Colon (tissue), 2 donors: ENCODE results near the gene CCAR1.
"Not testable (repeated sequence)": the region's sequence is repeated elsewhere in the genome, so short reads cannot be mapped to it uniquely, and the experiment has no call there.

ENCODE experiments used
- FAIRE-seq: peaks from 2 replicates; lab custom pipeline; 2012; peaks lifted over from hg19 to GRCh38; lab: Jason Lieb, UNC
- donor health status: control.
- donor health status: control.

CCAR1 gene, protein sequence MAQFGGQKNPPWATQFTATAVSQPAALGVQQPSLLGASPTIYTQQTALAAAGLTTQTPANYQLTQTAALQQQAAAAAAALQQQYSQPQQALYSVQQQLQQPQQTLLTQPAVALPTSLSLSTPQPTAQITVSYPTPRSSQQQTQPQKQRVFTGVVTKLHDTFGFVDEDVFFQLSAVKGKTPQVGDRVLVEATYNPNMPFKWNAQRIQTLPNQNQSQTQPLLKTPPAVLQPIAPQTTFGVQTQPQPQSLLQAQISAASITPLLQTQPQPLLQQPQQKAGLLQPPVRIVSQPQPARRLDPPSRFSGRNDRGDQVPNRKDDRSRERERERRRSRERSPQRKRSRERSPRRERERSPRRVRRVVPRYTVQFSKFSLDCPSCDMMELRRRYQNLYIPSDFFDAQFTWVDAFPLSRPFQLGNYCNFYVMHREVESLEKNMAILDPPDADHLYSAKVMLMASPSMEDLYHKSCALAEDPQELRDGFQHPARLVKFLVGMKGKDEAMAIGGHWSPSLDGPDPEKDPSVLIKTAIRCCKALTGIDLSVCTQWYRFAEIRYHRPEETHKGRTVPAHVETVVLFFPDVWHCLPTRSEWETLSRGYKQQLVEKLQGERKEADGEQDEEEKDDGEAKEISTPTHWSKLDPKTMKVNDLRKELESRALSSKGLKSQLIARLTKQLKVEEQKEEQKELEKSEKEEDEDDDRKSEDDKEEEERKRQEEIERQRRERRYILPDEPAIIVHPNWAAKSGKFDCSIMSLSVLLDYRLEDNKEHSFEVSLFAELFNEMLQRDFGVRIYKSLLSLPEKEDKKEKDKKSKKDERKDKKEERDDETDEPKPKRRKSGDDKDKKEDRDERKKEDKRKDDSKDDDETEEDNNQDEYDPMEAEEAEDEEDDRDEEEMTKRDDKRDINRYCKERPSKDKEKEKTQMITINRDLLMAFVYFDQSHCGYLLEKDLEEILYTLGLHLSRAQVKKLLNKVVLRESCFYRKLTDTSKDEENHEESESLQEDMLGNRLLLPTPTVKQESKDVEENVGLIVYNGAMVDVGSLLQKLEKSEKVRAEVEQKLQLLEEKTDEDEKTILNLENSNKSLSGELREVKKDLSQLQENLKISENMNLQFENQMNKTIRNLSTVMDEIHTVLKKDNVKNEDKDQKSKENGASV

DNA sequence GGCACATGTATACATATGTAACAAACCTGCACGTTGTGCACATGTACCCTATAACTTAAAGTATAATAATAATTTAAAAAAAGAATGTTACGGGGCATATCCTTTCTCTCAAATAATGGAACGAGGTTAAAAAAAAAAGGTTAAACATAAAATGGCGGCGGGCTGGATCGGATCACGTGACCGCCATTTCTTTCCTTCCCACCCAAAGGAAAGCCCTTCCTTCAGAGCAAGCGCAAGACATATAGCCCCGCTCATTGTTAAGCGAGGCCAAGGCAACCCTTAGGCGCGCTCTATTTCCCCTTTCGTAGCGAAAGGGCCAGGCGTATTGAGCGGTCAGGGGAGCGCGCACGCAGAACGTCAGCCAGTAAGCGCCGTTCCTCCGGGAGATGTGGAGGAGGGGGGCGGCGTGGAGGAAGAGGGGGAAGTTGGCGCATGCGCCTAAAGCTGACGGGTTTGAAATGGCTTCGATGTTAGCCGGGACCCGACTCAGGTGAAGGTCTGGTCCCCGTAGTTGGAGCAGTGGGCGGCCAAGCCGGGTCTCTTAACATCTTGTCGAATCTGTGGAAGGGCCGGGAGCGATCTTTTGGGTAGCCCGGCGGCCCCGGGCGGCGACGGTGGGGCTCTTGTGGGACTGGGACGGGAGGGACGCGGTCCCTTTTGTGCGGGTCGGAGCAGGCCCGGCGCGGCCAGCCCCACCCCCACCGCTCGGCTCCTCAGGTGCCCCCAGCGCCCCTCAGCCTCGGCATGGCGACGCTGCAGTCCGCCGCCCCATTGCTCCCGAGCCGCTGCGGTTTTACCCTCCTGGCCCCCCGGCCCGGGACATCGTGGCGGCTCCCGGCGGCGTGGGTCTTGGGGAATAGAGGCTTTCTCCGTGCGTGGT is at the start of gene CCAR1:
Gene CCAR1 (plus strand): TSS at position 447 of the 880 bp plus-strand sequence. CDS start 1,266 bp downstream, outside the sequence.
- FAIRE-seq, result peak; percentile 55

DNA sequence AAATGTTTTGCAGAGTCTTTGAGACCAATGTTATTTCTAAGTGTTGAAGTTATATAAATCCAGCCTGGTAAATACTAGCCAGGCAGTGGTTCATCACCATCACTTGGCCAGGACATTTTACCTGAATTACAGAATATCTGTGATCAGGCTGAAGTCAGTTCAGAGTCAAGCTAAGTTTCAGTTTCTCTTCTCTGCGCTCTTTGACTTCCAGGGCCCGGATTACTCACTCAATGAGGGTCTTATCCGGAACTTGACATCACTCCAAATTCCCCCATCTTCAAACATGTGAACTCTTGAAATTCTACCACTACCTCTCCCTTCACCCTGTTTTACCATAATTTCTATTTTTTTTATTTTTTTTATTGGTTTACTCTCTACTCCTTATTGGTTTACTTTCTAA is 36.6 kb upstream of the CCAR1 start:
- FAIRE-seq, result no peak

DNA sequence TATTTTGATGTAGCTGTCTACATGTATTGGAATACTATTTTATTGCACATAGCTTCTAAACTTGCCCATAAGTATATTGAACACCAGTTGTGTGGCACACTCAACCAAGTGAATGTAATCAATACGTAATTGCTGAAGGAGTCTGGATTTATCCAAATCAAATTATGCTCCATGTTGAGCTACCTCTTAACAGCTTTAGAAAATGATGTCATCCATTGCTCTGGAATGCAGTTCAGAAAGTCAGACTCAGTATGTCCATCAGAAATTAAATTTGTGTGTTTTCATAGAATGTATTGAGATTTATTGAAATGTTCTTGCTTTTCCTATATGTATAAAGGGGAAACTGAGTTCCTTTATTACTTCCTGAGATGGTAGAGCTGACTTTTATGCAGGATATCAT is 25.0 kb upstream of the CCAR1 start:
- FAIRE-seq, result no peak

DNA sequence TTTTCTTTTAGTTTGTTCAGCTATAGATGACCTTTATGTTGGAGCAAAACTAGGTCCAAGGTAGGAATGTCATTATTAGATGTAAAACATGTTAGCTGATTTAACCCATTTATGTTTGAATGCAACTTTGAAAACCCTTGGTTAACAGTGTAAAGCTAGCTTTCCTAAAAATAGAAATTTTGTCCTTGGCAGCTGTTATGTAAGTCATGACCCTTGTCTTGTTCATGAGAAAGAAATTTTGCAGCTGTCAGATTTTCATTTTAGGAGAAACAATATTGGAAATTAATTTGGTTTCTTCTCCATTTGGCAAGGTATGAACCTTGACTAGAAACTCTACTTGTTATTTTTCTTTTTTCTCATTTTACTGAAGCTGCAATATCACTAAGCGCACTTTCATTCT is 23.9 kb upstream of the CCAR1 start:
- FAIRE-seq, result no peak

DNA sequence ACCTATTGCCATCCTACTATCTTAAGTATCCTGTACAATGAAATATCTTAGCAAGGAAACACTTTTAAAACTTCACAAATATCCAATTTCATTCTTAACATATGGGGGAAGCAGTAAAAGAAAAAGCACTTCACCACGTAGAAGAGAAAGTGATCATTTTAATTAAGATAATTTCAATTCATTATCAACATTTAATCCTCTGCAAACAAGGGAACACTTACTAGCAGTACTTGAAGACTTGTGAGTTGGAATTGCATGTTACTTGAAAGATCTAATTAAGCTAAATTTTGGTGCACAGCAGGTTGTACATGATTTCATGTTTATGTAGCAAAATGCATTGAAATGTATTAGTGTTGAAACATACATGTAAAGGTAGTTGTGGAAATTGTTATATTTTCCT is 20.8 kb upstream of the CCAR1 start:
- FAIRE-seq, result no peak

DNA sequence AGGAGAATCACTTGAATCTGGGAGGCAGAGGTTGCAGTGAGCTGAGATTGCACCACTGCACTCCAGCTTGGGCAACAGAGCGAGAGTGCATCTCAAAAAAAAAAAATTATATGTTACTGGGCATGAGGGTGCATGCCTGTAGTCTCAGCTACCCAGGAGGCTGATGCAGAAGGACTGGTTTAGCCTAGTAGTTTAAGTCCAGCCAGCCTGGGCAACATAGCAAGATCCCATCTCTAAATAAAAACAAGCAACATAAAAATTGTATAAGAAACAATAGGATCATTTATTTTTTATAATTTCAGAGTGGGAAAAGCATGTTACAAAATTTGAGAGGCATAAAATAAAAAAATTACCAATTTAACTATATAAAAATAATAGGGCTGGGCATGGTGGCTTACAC is 15.5 kb upstream of the CCAR1 start:
- no peak for FAIRE-seq

DNA sequence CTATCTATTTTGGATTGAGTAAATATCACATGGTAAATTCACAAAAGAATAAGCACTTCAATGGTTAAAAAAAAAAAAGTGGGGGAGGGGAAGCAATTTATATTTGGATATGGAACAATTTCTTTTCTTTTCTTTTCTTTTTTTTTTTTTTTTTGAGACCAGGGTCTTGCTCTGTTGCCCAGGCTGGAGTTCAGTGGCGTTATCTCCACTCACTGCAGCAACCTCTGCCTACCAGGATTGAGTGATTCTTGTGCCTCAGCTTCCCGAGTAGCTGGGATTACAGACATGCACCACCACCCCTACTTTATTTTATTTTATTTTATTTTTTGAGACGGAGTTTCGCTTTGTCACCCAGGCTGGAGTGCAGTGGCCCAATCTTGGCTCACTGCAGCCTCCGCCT is 12.1 kb upstream of the CCAR1 start:
- not testable (repeated sequence) for FAIRE-seq

DNA sequence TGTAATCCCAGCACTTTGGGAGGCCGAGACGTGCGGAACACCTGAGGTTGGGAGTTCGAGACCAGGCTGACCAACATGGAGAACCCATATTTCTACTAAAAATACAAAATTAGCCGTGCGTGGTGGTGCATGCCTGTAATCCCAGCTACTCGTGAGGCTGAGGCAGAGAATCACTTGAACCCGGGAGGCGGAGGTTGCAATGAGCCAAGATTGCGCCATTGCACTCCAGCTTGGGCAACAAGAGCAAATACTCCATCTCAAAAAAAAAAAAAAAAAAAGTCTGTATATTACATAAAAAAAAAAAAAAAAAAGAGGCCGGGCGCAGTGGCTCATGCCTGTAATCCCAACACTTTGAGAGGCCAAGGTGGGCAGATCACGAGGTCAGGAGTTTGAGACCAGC is 8.0 kb upstream of the CCAR1 start:
- FAIRE-seq, result not testable (repeated sequence)

DNA sequence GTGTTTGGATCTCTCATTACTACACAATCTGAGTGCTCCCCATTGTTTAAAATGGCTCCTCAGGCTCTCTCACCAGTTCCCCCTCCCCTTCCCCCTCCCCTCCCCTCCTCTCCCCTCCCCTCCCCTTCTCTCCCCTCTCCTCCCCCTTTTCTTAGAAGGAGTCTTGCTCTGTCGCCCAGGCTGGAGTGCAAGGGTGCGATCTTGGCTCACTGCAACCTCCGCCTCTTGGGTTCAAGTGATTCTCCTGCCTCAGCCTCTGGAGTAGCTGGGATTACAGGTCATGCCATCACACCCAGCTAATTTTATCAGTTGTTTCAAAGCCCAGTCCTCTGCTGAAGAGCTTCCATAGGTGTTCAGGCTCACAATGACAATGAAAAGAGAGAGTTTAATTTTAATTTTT is 3.6 kb upstream of the CCAR1 start:
- FAIRE-seq, result no peak

DNA sequence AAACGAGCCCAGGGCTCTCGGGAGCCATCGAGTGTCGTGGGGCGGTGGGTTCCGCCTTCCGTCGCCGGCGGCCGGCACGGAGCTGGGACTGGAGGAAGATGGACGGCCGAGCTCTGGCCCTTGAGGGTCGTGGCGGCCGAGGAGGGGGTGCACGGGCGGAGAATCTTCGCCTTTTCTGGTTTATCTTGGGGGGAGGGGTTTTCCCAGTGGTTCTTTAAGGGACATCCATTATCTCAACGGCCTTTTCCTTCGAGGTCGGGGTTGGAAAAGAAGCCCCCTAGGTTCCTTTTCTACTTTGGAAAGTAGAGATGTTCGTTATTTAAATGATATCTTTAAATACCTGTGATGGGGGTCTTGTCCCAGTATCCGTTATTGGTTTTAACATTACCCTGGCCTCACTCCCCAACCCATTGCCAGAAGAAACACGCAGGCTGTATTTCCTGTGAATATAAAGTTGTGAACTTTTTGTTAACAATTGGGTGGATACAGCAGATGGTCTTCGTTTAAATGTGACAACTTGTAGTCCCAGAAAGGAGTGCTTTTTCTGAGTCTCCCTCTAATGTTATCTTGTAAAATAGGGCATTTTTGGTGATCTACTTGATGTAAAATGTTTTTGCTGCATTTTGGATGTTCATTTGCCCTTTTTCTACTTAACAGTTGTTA is 765 bp downstream of the CCAR1 start:
- no peak for FAIRE-seq

DNA sequence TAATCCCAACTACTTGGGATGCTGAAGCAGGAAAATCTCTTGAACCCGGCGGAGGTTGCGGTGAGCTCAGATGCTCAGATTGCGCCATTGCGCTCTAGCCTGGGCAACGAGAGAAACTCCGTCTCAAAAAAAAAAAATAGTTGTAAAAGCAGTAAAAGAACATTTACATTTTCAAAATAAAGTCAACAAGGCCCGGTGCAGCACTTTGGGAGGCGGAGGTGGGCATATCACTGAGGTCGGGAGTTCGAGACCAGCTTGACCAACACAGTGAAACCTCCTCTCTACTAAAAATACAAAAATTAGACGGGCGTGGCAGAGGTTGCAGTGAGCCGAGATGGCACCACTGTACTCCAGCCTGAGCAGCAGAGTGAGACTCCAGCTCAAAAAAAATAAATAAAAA is 4.0 kb downstream of the CCAR1 start:
- no peak for FAIRE-seq

DNA sequence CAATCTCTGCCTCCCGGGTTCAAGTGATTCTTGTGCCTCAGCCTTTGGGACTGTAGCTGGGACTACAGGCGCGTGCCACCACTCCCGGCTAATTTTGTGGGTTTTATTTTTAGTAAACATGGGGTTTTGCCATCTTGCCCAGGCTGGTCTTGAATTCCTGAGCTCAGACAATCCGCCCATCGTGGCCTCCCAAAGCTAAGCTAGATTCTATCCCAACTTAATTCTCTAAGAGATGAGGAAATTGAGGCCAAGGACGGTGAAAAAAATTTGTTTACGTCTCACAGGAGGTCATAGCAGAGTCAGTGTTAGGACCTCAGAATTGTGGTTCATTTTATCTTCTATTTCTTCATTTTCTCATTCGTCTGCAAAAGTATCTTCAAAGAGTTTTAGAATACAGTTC is 6.1 kb downstream of the CCAR1 start:
- no peak for FAIRE-seq

DNA sequence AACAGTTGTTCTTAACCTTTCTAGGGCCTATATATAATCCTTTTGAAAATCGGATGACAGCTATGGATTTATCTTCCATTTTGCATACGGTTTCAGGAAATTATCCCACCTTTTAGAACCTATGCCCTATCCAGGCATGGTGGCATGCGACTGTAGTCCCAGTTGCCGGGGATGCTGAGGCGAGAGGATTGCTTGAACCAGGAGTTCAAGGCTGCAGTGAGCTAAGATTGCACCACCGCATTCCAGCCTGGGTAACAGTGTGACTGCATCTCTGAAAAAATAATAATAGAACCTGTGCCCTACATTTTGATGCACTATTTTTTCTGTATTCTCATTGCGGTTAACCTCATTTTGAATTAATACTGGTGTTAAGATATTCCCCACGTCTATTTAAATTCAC is 11.6 kb downstream of the CCAR1 start:
- FAIRE-seq, result no peak

DNA sequence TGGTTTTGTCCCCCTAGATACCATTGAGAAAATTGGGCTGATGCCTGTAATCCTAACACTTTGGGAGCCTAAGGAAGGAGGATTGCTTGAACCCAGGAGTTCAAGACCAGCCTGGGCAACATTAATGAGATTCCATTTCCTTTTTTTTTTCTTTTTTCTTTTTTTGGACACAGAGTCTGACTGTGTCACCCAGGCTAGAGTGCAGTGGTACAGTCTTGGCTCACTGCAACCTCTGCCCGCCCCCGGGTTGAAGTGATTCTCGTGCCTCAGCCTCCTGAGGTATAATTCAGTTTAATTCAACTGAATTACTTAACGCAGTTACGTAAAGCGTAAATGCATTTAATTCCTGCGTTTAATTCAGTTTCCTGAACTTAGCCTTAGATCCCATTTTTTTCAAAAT is 13.3 kb downstream of the CCAR1 start:
- no peak for FAIRE-seq

DNA sequence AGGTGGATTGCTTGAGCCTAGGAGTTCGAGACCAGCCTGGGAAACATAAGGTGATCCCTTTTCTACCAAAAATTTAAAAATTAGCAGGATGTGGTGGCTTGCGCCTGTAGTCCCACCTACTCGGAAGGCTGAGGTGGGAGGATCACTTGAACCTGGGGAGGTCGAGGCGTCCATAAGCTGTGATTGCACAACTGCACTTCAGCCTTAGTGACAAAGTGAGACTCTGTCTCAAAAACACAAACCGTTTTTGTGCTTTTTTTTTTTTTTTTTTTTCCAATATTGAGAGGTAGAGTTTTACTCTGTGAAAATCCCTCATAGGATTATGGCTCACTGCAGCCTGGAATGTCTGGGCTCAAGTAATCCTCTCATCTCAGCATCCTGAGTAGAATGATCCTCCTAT is 14.1 kb downstream of the CCAR1 start:
- FAIRE-seq, result no peak

DNA sequence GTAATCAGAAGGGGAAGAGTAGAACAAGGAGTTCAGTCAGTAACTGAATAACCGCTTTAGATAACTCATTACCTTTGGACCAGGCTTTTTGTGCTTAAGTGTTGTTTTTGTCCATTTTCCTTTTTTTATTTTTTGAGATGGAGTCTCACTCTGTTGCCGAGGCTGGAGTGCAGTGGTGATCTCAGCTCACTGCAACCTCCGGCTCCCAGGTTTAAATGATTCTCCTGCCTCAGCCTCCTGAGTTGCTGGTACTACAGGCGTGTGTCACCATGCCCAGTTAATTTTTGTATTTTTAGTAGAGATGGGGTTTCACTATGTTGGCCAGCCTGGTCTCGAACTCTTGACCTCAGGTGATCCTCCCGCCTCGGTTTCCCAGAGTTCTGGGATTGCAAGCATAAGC is 14.7 kb downstream of the CCAR1 start:
- not testable (repeated sequence) for FAIRE-seq

DNA sequence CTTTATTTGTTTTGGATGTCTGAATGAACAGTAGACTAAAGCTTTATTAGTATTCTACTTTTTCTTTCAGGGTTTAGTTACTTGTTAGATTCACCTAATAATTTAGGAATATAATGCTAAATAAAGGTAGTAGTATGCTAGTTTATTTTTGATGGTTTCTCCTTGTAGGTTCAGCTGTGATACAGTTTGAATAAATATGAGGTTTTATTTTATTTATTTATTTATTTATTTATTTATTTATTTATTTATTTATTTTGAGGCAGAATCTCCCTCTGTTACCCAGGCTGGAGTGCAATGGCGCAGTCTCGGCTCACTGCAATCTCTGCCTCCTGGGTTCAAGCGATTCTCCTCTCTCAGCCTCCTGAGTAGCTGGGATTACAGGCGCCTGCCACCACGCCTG is 19.6 kb downstream of the CCAR1 start:
- not testable (repeated sequence) for FAIRE-seq

DNA sequence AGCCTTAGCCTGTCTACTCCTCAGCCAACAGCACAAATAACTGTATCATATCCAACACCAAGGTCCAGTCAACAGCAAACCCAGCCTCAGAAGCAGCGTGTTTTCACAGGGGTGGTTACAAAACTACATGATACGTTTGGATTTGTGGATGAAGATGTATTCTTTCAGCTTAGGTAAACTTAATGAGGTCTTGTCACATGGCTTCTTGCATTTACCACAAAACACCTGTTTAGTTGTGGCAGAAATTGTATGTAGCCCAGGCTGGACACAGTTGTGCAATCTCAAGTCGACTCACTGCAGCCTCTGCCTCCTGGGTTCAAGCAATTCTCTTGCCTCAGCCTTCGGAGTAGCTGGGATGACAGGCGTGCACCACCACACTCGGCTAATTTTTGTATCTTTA is 21.4 kb downstream of the CCAR1 start:
- FAIRE-seq, result no peak

DNA sequence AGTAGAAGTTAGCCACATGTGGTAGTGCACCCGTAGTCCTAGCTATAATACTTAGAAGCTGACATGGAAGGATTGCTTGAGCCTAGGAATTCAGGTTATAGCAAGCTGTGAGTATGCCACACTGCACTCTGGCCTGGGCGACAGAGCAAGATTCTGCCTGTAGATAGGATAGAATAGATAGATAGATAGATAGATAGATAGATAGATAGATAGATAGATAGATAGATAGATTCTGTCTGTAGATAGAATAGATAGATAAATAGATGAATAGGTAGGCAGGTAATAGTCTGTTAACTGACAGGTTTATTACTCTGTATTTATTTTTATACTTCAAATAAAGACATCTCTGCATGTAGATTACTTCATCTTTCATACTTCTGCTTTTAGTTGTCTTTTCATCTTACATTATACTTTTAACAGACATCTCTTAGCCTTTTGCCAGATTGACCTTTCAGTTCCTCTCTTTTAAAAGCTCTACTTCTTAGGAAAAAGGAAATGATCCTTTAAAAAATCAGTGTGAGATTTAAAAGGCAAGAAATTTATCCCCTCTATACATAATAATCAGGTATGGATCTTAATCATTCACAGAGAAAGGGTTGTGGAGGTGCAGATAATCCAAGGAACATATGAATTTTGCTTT is 31.8 kb downstream of the CCAR1 start:
- no peak for FAIRE-seq

DNA sequence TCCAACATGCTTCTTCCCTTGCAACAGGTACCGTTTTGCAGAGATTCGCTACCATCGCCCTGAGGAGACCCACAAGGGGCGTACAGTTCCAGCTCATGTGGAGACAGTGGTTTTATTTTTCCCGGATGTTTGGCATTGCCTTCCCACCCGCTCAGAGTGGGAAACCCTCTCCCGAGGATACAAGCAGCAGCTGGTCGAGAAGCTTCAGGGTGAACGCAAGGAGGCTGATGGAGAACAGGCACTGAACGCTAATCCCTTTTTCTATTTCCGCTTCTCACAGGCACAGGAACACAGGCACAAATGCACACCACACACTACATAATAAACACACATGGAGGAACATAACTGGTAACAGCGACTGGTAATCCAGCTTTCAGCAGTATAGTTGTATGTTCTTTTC is 35.2 kb downstream of the CCAR1 start:
- no peak for FAIRE-seq

DNA sequence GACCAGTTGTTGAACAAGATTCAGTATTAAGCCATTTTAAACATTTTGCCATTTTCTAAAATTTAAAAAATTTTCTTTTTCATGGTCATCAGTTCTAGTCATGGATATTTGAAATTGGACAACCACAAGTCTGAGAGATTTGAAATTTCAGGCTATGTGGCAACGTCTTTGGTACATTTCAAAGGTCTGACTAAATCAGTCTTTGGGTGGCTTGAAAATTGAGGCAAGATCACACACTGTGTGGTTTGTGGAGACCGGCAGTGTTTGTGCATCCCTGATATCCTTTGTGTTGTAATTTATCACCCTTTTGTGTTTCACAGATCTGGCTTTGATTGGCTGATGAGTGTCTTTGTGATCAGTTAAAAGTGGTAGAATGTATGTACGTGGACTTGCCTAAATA is 35.7 kb downstream of the CCAR1 start:
- no peak for FAIRE-seq
